C4-2B (cell line): ENCODE data around the gene PUS10.

ENCODE experiments used
- ZFX ChIP-seq: fragments of 450-650 bp; IDR thresholded peaks from 2 replicates; pipeline ENCODE4 v1.6.1; 2017
- TF ChIP-seq, protein P1 (sequence below): fragments of 450-650 bp; conservative IDR thresholded peaks from 2 replicates; pipeline ENCODE4 v1.5.1; 2017; ENCODE audit warnings: mild to moderate bottlenecking

GRCh38 chr2:61011678-61012077 lies 6.4 kb downstream of the PUS10 start:
- TF ChIP-seq, protein P1, sequence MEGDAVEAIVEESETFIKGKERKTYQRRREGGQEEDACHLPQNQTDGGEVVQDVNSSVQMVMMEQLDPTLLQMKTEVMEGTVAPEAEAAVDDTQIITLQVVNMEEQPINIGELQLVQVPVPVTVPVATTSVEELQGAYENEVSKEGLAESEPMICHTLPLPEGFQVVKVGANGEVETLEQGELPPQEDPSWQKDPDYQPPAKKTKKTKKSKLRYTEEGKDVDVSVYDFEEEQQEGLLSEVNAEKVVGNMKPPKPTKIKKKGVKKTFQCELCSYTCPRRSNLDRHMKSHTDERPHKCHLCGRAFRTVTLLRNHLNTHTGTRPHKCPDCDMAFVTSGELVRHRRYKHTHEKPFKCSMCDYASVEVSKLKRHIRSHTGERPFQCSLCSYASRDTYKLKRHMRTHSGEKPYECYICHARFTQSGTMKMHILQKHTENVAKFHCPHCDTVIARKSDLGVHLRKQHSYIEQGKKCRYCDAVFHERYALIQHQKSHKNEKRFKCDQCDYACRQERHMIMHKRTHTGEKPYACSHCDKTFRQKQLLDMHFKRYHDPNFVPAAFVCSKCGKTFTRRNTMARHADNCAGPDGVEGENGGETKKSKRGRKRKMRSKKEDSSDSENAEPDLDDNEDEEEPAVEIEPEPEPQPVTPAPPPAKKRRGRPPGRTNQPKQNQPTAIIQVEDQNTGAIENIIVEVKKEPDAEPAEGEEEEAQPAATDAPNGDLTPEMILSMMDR = no peak
- no peak for TF ChIP-seq ZFX
